ENCODE data around the gene FAM222B. TPM values are rescaled to one million over a fixed set of nuclear protein-coding genes. Genes with fewer than 3 reads are reported as not detected.

FAM222B gene
- total and polyA plus RNA-seq, 9 of the 15 experiments (the other 6 are each of a cell fraction or from before 2014, with no cell fraction given), result 4.0 to 34.6 (median 7.5) TPM

- TF ChIP-seq TCF15 (CRISPR knock-in tag; IDR thresholded peaks at IDR 0.05) (no peak), SAFB (IDR thresholded peaks at IDR 0.05; ENCODE audit: borderline replicate concordance, low read depth, low read length) (no peak), ZNF75A (CRISPR knock-in tag; IDR thresholded peaks at IDR 0.05) (no peak), ZNF282 (CRISPR knock-in tag; IDR thresholded peaks at IDR 0.05) (no peak), CHAMP1 (IDR thresholded peaks at IDR 0.05) (no peak), ZNF592 (IDR thresholded peaks at IDR 0.05) (no peak), DACH1 (IDR thresholded peaks at IDR 0.05; ENCODE audit: partially characterized antibody) (no peak), ILF3 (IDR thresholded peaks at IDR 0.05; ENCODE audit: borderline replicate concordance) (no peak), PHB2 (IDR thresholded peaks at IDR 0.05; ENCODE audit: low read depth) (no peak), SFPQ (IDR thresholded peaks at IDR 0.05; ENCODE audit: low read depth, low read length) (no peak), FOSL1 (tag; conservative IDR thresholded peaks at IDR 0.05) (peak; percentile 93), ZFPM2 (CRISPR knock-in tag; IDR thresholded peaks at IDR 0.05) (no peak), SMAD4 (CRISPR knock-in tag; conservative IDR thresholded peaks at IDR 0.05) (0 out of 2 replicates have a peak, but pooled peaks have one; percentile 27), AFF1 (IDR thresholded peaks at IDR 0.05; ENCODE audit: low read depth in 1 of 2, partially characterized antibody in 2 of 2) (no peak), ZNF699 (CRISPR knock-in tag; IDR thresholded peaks at IDR 0.05; ENCODE audit: insufficient replicate concordance) (no peak)
Observed at GRCh38 chr17:28719021-28719433, 123.6 kb downstream of the FAM222B start (continued).

Measured in K562 (cell line).